Kidney tubule cell (primary cell): ENCODE results near the gene XRCC5.
"Not testable (repeated sequence)": the region's sequence is repeated elsewhere in the genome, so short reads cannot be mapped to it uniquely, and the experiment has no call there.

ENCODE experiments used
- DNase-seq: peaks from one replicate; pipeline ENCODE4 v3.0.0-alpha.2; 2018; ENCODE audit warnings: low spot score

Gene XRCC5

DNA sequence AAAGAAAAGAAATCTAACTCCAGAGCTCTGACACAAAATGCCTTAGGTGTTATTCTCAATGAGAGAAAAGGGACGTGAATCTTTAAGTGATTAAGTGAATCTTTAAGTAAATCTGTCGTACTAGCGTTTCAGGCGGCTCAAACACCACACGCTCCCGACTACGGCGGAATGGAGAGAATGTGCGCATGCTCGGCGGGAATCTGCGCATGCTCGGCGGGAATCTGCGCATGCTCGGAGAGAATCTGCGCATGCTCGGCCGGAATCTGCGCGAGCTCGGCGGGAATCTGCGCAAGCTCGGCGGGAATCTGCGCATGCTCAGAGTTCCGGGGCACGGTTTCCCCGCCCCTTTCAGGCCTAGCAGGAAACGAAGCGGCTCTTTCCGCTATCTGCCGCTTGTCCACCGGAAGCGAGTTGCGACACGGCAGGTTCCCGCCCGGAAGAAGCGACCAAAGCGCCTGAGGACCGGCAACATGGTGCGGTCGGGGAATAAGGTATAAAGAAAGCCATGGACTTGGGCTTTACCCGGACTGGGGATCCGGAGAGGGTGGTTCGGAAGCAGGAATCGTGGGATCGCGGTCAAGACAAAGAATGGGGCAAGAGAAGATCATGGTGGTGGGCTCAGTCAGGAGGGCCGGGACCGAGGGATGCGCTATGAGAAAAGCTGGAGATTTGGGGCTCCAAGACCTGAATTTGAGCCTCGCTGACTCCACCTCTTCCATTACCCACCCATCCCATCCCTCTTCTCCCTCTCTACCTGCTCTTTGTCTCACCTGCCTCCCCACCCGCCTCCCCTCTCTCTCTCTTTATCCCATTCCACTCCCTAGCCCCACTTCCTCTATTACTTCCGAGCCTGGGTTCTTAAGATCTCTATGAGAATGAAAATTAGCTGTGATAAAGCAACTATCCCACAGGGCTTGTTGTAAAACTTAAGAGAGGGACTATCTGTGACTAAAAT lies at the start of gene XRCC5:
XRCC5 (plus strand) TSS at position 382 of the 955 bp plus-strand sequence; CDS start at position 471, 89 bp downstream.
- DNase-seq: peak; percentile 98

DNA sequence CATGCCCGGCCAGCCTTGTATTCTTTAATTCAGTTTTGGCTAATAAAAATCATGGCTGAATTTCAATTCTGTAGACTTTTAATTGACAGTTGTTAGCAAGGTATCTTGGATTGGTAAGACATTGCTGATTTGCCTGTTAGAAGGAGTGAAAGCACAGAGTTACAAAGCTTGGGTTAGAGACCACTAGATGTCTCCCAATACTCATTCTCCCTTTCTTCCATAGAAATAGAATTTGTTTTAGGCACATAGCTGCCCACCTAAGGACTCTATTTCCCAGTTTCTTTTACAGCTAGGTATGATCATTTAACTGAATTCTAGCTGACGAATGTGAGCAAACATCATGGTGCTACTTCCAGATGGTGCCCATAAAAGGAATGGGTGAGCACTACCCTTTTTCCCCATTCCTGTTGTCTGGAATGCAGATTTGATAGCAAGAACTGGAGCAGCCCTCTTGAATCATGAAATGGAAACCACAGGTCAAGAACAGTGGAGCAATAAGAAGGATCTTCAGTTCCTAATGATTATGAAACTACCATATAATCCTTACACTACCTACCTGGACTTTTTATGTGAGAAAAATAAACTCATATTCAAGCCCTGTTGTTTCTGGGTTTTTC lies 45.0 kb upstream of the XRCC5 start:
- DNase-seq: no peak

DNA sequence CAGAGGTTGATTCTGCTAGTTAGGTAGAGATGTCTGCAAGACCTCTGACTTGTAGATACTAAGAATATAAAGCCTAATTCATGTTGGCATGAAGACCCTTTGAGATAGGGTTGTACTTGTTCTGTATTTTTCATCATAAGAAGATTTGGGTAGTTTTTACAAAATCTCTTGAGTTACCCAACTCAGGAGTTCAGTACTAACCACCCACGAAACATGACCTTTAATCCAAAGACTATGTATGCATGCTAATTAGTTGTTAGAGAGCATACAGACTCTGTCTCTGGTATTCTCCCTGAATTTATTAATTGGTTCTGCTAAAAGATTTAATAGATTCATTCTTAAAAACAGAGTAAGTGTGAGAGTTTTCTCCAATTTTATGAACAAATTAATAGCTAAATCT lies 44.5 kb upstream of the XRCC5 start:
- DNase-seq: no peak

DNA sequence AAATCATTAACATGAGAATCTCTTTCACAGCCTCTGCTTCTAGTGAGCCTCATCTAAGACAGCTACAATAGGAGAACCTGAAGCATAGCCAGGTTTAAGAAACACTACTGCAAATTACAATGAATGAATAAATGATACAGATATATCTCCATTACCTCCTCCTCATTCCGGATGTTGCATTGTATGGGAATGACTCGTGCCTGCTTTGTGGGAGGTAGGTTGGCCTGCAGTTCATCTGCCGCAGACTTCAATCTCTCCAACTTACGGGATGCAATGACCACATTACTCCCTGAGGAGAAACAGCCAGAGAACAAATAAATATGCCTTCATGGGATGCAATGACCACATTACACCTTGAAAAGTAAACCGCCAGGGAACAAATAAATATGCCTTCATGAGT lies 42.9 kb upstream of the XRCC5 start:
- peak; percentile 68 for DNase-seq

DNA sequence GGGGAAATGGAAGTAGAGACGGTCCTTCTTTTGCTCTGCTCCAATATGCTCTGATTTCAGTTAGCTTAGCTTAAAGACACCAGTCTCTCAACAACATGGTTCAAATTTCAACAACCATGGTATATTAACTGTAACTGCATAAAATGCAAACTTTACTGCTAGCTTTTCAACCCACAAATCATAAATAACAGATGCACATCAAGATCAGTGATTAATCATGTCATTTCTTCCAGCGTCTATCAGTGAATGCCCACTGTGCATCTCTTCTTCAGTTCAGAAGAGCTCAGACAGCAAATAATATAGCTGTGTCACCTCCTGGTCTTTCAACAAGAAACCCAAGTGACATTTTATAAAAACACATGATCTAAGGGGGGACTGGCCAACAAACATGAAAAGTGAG lies 40.1 kb upstream of the XRCC5 start:
- no peak for DNase-seq

DNA sequence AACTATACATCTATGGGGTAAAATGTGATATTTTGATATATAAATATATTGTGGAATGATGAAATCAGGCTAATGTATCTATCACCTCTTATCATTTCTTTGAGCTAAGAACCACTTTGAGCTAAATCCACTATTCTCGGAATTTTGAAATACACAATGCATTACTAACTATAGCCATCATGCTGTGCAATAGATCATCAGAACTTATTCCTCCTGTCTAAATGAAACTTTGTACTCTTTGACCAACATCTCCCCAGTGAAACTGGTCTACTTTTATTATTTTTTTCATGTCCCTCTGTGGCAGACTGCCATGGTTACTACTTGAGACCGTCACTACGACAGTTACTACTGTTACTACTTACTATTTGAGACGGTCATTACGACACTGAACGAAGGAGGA lies 39.0 kb upstream of the XRCC5 start:
- DNase-seq: no peak

DNA sequence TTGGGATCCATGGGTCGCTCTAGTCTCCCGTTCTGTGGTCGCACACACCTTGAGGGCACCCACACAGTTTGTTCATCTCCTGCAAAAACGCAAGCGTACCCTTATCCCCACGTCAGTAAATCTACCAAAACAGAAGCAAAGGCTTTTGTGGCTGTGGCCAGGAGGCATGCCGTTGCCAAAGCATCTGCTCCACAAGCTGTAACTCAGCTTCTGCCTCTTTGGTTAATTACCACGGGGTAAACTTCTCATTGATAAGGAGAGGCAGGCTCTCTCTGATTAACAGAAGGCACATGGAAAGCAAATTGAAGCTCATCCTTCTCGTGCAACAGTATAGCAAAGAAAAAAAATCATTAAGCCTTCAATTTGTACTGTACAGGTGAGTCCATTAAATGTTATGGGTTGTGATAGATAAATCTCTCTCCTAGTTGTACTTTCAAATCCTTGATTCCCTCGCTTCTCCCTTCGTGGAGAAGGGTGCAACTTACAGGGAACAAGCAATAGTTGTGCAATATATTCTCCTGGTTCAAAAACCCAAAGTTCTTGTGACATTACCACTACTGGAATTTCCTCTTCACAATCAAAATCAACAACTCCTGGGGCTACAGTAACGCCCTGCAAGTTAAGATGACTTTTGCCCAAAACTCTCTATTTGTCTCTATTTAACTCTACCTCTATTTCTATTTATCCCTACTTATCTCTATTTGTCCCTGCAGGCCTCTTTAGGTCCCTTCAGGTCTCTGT lies 37.9 kb upstream of the XRCC5 start:
- DNase-seq: no peak

DNA sequence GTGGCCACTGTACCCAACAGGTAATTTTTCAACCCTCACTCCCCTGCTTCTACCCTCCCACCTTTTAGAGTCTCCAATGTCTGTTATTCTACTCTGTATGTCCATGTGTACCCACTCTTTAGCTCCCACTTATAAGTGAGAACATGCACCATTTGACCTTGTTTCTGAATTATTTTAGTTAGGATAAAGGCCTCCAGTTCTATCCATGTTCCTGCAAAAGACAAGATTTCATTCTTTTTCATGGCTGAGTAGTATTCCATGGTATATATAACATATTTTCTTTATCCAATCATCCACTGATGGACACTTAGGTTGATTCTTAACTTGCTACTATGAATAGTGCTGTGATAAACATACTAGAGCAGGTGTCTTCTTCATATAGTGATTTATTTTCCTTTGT lies 36.7 kb upstream of the XRCC5 start:
- DNase-seq: no peak

DNA sequence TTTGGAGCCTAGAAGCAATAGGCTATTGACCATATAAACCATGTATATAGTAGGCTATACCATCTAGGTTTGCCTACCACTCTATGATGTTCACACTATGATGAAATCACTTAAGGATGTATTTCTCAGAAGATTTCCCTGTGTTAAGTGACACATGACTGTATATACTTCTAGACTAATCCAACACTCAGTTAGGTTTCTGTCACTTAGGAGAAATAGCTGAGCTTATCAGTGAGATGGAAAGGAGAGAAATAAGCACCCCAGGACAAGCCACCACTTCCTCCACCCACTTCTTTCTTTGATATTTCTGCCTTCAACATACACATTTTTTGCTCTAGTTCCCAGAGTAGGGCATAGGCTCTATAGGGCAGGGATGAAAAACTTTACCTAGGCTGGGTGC lies 35.4 kb upstream of the XRCC5 start:
- no peak for DNase-seq

DNA sequence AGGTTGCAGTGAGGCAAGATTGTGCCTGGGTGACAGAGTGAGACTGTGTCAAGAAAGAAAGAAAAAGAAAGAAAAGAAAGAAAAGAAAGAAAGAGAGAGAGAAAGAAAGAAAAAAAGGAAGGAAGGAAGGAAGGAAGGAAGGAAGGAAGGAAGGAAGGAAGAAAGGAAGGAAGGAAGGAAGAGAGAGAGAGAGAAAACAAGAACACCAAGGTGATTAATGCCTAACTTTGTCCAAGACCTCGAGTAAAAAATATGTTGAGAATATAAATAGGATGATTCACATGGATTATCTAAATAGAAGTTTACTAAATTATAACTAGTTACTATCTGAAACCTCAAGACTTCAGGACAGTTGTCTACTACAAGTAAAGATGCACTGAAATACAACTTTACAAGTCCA lies 34.8 kb upstream of the XRCC5 start:
- no peak for DNase-seq

DNA sequence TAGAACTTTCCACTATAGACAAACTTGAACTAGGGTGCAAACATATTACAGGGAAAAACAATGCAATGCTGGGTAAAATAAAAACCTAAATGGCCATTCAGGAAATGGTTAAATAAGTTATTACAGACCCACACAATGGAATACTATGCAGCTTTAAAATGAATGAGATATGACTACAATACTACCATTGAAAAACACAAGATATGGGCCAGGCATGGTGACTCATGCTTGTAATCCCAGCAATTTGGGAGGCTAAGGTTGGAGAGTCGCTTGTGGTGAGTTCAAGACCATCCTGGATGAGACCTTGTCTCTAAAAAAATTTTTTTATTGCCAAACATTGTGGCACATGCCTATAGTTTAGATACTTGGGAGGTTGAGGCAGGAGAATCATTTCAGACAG lies 34.4 kb upstream of the XRCC5 start:
- DNase-seq: no peak

DNA sequence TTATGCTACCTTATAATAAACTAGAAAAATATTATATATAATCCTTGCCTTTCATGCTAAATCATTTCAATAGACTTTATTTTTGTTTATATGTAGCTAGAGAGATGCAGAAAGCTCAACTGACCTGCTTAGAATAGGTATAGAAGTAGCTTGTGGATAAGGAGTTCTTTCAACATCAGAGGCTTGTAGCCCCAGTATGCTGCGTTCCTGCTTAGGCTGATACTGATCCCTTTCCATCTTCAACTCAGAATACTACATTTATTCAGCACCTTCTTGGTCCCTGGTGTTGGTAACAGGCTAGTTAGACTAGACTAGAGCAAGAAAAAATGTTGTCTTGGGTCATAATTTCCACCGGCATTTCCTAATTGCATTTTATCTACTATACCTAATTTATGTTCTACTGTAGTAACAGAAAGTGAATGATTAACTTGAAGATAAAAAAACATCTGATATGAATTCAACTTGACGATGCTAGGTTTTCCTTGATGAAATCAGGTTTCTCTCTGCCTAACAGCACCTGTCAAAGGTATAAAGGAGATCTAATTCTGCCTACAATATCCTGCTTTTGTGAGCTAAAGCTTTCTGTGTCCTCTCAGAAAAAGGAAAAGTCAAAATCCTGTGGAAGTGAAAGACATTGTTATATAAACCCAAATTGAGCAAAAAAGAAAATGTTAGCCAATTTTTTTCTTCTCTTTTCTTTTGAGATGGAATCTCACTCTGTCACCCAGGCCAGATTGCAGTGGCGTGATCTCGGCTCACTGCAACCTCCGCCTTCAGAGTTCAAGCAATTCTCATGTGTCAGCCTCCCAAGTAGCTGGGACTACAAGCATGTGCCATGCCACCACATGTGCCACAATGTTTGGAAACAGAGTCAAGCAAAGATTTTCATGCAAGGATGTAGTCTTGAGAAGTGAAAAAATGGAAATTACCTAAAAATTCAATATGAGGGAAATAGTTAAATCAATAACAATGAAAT lies 33.4 kb upstream of the XRCC5 start:
- no peak for DNase-seq

DNA sequence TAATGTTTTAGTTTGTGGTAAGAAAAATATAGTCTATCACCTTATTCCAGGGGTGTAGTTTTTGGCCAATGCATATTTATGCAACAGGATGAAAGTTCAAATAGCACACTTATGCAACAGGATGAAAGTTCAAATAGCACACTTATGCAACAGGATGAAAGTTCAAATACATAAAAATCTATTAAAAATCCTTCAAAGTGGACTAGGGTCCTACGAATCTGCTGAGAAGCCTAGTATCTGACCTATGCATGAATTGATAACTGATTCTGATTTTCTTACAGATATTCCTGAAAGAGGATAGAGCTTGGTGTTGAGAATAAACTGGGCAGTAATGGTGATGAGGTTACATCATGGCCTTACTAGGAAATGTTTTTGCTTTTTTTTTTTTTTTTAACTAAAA lies 30.4 kb upstream of the XRCC5 start:
- DNase-seq: no peak

DNA sequence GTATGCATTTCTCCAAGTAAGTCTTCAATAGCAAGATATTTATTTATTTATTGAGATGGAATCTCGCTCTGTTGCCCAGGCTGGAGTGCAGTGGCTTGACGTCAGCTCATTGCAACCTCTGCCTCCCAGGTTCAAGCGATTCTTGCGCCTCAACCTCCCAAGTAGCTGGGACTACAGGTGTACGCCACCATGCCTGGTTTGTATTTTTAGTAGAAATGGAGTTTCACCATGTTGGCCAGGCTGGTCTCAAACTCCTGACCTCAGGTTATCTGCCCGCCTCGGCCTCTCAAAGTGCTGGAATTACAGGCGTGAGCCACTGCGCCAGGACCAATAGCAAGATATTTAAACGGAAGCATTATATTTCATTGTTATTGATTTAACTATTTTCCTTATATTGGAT lies 29.1 kb upstream of the XRCC5 start:
- DNase-seq: not testable (repeated sequence)

DNA sequence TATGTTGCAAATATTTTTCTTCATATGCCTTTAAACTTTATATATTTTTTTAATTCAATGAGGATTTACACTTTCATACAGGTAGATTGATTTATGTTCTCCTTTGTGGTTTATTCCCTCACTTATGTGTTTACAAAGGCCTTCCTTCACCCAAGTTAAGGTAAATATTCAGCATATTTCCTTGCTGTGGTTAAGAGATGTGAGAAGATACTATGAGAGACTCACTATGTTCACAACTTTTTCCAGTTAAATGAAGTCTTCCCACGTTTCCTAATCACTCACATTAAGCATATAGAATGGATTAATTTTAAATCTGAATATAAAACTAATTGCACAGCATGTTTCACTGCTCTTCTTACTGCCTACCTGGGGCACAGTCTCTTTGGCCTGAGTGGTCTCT lies 28.1 kb upstream of the XRCC5 start:
- no peak for DNase-seq

DNA sequence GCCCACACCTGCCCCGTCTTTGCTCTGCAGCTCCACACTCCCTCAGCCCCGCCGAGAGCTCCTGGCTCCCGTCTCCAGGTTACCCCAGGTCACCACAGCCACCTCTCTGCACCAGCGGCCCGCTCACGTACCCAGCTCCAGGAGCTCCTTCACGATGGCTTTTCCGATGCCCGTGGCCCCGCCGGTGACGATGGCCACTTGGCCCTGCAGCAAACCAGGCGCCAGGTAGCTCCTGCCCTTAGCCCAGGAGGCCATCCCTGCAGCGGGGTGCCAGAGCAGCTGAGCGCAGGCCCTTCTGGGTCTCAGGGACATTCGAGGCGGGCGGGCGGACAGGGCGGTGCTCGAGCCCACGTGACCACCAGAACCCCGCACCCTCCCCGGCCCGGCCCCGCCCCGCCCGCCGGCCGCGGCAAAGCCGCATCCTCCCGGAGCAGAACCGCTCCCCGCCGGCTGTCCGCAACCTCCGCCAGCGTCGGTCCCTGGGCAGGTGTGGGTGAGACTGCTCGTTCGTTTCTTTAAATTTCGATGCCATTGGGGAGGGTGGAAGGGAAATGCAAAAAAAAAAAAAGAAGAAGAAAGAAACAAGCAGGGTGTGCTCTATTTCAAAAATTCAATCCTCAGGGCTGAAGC lies 27.5 kb upstream of the XRCC5 start, which contains the start of the genes PECR and TMEM169:
PECR (minus strand) TSS at position 323 of the 630 bp plus-strand sequence; CDS start at position 255, 68 bp downstream.
TMEM169 (plus strand) TSS at position 433 of the 630 bp plus-strand sequence. CDS start 14,045 bp downstream, outside the sequence.
- peak; percentile 73 for DNase-seq

DNA sequence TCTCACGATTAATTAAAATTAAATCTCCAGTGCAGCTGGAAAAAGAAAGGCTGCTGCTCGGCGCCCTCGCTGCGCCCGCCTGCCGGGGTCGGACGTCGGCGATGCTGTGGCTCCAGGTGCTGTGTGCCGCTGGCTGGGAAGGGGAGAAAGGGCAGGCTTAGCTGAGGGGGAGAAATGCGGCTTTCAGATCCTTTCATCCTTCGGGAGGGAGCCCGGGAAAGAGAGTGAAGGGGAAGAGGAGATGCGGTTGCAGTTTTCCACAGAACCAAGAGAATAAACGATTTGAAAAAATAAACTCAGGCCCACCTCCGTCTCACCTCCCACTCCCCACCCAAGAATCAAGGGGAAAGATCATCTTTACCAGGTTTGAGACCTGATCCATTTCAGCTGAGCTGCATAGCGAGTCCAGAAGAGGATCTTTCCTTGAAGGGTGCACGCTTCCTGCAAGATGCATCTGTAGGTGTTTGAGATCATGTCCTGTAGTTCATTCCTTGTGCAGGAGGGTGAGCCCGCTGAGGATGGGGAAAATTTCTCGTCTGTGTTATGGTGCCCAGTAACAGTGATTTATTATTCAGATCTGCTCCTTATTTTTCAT lies 26.9 kb upstream of the XRCC5 start:
- DNase-seq: no peak

DNA sequence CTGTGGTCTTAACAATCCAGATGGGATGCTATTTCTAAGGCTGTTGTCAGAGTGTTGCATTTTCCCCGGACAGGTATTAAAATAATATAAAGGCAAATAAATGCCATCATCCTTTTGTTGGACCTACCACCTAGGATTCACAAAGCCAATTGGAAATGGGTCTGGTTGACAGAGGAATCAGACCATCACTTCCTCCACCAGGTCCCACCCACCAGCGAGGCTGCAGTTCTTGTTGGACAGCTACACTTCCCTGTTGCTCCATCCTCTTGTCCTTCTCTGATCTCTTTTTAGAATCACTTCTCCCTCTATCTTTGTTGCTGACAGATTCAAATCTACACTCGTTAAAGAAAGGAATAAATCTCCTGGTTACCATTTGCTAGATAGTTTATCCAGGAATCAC lies 26.3 kb upstream of the XRCC5 start:
- DNase-seq: peak; percentile 40

DNA sequence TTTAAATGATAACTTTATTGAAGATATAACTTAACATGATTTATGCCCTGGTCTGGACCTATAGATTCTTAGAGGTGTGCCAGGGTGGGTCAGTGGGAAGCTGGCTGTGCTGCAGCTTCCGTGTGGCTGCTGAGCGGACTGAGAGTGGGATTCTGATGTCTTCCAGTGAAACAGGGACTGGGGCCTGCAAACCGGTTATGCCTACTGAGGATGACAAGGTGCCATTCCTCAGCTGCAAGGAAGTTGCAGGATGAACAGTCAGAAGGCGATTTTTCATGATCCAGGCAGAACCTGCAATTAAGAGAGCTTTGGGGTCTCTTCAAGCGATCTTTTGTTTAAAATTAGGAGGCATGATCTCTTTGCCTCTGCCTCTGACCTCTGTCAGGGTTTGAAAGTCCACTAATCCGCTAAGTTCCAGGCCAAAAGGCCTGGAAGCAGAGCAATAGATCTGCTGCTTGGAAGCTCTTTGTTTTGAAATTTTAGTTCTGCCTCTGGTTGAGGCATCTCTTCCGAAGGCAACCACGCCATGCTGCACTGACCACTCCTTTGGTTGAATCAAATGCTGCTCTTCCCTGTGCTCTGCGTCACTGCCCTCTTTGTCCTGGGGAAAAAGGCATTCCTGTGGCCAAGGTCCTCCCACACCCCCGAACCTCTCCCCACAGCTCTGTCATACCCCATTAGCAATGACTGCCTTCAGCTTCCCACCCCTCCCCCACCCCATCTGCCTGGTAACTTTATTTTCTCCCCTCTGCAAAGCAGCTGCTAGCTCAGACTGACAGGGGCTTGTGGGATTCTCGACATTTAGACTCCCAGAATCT lies 25.5 kb upstream of the XRCC5 start:
- DNase-seq: peak; percentile 93

DNA sequence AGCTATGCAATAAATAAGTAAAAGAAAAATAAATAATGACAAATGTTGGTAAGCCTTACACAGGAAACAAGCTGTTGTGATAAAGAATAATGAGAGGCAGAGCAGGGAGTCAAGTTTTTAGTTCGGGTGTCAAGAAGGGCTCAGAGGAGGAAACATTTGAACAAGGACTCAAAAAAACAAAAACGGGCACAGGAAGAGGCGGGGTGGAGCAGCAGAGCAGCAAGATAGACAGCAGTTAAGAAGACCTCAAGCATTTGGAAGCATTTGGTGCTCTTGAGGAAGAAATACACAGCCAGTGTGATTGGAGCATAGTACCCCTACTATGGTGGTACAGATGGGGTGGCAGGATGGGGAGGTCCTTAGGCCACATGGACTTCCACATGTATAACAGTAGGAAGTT lies 24.6 kb upstream of the XRCC5 start:
- DNase-seq: no peak
